DOHH2 (cell line): Measurements from ENCODE around the gene IMMP2L.

ENCODE experiments used
- H3F3A ChIP-seq: fragments of 200-600 bp; sonication (generic), shearing (Covaris generic); 2 replicates; pipeline ENCODE4 v1.6.0; 2016; ENCODE audit warnings: antibody characterized with exemption, mild to moderate bottlenecking; ENCODE audit not compliant: control insufficient read depth, insufficient read depth
- H3K27ac ChIP-seq: fragments of 200-600 bp; sonication (generic); 2 replicates; pipeline ENCODE4 v1.5.1; 2014; ENCODE audit warnings: low read depth, mild to moderate bottlenecking, low read length, moderate library complexity
- H3K27me3 ChIP-seq: fragments of 200-600 bp; sonication (generic); 2 replicates; pipeline ENCODE4 v1.6.1; 2014; ENCODE audit warnings: mild to moderate bottlenecking, low read length, mixed read lengths; ENCODE audit not compliant: control insufficient read depth
- H3K36me3 ChIP-seq: fragments of 200-600 bp; sonication (generic); 2 replicates; pipeline ENCODE4 v1.6.1; 2014; ENCODE audit warnings: mild to moderate bottlenecking, low read length, moderate library complexity, mixed read lengths; ENCODE audit not compliant: control insufficient read depth
- H3K4me1 ChIP-seq: fragments of 200-600 bp; sonication (generic); 2 replicates; pipeline ENCODE4 v1.6.1; 2014; ENCODE audit warnings: mild to moderate bottlenecking, low read length, mixed read lengths; ENCODE audit not compliant: control insufficient read depth
- H3K4me2 ChIP-seq: fragments of 200-600 bp; sonication (generic); 2 replicates; pipeline ENCODE4 v1.6.0; 2014; ENCODE audit warnings: mild to moderate bottlenecking, low read length, moderate library complexity
- H3K4me3 ChIP-seq: fragments of 200-600 bp; sonication (generic); 2 replicates; pipeline ENCODE4 v1.5.1; 2014; ENCODE audit warnings: mild to moderate bottlenecking, low read length, mixed read lengths
- H3K79me2 ChIP-seq: fragments of 200-600 bp; sonication (generic); 2 replicates; pipeline ENCODE4 v1.6.1; 2014; ENCODE audit warnings: mild to moderate bottlenecking, low read length, mixed read lengths; ENCODE audit not compliant: control insufficient read depth
- H3K9me2 ChIP-seq: fragments of 200-600 bp; sonication (generic); replicated peaks from 2 replicates; pipeline ENCODE4 v1.6.1; 2014; ENCODE audit warnings: mild to moderate bottlenecking, low read length, mixed read lengths; ENCODE audit not compliant: control insufficient read depth
- H3K9me3 ChIP-seq: fragments of 200-600 bp; sonication (generic); 2 replicates; pipeline ENCODE4 v1.6.1; 2014; ENCODE audit warnings: antibody characterized with exemption, low read length, mixed read lengths; ENCODE audit not compliant: control insufficient read depth, insufficient read depth
- H4K20me1 ChIP-seq: fragments of 200-600 bp; sonication (generic); 2 replicates; pipeline ENCODE4 v1.6.0; 2014; ENCODE audit warnings: low read depth, mild to moderate bottlenecking, antibody characterized with exemption, low read length, moderate library complexity; ENCODE audit not compliant: control insufficient read depth, insufficient read depth
- EZH2phosphoT487 ChIP-seq: fragments of 200-600 bp; sonication (generic); IDR thresholded peaks from 2 replicates; pipeline ENCODE4 v1.6.1; 2017; ENCODE audit warnings: borderline replicate concordance, mild to moderate bottlenecking, antibody characterized with exemption, low read length, moderate library complexity, mixed read lengths
- TF ChIP-seq, protein P1 (sequence below): fragments of 200-600 bp; sonication (generic); IDR thresholded peaks from one replicate; pipeline ENCODE4 v1.5.1; 2014; ENCODE audit warnings: antibody characterized with exemption, mild to moderate bottlenecking, low read depth, low read length; ENCODE audit not compliant: poor library complexity, severe bottlenecking

IMMP2L gene

DNA sequence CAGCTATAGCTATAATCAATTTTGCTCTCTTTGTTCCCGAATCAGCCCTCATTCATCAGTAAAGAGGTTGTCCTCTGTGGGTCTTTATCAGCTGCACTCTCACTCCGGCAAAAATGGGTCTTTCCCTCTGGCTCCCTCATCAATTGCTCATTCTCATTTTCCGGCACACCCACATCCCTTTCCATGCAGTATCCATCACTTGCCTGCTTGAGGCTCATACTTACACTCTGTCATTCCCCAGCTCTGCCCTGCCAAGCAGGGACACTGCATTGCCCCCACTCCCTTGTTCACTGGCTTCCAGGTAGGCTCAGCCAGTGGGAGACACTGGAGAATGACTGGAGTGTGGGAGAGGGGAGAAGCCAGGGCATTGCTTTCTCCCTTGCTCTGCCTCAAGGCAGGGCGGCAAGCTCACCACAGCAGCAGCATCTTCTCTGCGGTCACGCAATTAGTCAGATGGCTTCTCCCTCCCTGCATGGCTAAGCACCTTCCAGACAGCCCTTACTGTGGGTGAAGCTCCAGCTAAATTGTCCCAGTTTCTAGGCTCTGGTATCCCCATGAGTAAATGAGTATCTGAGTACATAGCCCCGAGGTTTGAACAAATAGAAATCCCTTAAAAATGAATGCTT, 942.1 kb downstream of the IMMP2L start:
- no peak overlapping the region for H3K27ac ChIP-seq
- H3K79me2 ChIP-seq, result no peaks in the 10 kb centered on the region
- H3K4me2 ChIP-seq, result no peak overlapping the region

More for the DNA sequence above, 942.1 kb downstream of the IMMP2L start:
- Histone ChIP-seq H4K20me1 (no peaks in the 10 kb centered on the region), H3K36me3 (no peaks in the 10 kb centered on the region), H3K4me3 (no peak overlapping the region), H3K9me2 (no peaks in the 10 kb centered on the region), H3F3A (no peaks in the 10 kb centered on the region), H3K27me3 (no peaks in the 10 kb centered on the region), H3K4me1 (no peaks in the 10 kb centered on the region), H3K9me3 (no peaks in the 10 kb centered on the region)
- TF ChIP-seq, protein P1, sequence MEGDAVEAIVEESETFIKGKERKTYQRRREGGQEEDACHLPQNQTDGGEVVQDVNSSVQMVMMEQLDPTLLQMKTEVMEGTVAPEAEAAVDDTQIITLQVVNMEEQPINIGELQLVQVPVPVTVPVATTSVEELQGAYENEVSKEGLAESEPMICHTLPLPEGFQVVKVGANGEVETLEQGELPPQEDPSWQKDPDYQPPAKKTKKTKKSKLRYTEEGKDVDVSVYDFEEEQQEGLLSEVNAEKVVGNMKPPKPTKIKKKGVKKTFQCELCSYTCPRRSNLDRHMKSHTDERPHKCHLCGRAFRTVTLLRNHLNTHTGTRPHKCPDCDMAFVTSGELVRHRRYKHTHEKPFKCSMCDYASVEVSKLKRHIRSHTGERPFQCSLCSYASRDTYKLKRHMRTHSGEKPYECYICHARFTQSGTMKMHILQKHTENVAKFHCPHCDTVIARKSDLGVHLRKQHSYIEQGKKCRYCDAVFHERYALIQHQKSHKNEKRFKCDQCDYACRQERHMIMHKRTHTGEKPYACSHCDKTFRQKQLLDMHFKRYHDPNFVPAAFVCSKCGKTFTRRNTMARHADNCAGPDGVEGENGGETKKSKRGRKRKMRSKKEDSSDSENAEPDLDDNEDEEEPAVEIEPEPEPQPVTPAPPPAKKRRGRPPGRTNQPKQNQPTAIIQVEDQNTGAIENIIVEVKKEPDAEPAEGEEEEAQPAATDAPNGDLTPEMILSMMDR, result no peak
- TF ChIP-seq EZH2phosphoT487, result no peak
